DMS79 (cell line): ENCODE results near the gene PDE3B.
"Not testable (repeated sequence)": the region's sequence is repeated elsewhere in the genome, so short reads cannot be mapped to it uniquely, and the experiment has no call there.

ENCODE experiments used
- DNase-seq: peaks from one replicate; lab custom pipeline; 2025; lab: John Stamatoyannopoulos, UW

Gene PDE3B

DNA sequence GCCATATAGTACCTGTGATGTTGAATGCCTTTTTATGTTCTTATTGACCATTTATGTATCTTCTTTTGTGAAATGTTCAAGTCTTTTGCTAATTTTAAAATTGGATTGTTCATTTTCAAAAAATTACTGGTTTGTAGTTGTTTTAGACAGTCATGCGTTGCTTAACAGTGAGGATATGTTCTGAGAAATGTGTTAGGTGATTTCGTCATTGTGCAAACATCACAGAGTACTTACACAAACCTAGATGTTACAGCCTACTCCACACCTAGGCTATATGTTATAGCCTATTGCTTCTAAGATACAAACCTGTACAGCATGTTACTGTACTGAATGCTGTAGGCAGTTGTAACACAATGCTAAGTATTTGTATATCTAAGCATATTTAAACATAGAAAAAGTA, 32.5 kb downstream of the PDE3B start:
- DNase-seq = no peak

DNA sequence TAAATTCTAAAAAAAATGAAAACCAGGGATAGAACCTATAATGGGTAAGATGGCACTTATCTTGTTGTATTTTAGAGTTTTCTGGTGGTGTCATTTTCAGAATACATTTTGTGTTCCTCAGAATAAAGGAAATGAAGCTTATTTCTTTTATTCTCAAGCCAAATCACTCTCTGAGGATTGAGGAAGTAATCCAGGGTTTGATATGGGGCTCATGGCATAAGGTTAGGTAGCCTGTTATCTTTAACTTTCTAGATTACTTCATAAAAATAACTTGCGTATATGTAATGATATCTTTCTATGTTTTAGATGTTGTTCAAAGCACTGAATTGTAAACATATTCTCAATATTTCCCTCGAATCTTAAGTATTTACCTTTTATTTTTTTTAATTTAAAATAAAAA, 33.5 kb downstream of the PDE3B start:
- no peak for DNase-seq

DNA sequence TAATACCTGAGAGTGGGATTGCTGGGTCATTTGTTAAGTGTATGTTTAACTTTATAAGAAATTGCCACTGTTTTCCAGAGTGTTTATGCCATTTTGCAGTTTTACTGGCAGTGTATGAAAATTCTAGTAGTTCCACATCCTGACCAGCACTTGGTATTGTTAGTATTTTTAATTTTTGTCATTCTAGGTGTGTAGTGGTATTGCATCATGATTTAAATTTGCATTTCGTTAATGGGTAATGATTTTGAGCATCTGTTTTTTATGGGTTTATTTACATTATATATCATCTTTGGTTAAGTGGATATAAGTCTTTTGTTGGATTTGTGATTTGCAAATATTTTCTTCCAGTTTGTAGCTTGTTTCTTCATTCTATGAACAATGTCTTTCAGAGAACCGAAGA, 34.7 kb downstream of the PDE3B start:
- no peak for DNase-seq

DNA sequence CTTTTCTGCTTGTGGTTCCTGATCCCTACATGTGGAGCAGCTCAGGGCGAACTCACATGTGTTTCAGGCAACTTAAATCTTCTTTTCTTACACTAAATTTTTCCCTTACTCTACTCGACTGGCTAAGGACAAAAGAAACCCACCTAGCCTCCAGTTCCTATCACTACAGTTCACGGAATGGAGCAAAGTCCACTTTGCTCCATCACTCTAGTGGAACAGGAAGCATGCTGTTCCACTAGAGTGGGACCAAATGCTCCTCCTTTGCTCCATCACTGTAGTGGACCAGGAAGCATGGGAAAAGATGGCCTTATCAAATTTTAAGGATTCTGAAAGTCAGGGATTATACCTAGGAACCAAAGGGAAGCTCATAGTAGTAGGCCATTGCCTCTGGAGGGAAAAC, 36.1 kb downstream of the PDE3B start:
- no peak for DNase-seq

DNA sequence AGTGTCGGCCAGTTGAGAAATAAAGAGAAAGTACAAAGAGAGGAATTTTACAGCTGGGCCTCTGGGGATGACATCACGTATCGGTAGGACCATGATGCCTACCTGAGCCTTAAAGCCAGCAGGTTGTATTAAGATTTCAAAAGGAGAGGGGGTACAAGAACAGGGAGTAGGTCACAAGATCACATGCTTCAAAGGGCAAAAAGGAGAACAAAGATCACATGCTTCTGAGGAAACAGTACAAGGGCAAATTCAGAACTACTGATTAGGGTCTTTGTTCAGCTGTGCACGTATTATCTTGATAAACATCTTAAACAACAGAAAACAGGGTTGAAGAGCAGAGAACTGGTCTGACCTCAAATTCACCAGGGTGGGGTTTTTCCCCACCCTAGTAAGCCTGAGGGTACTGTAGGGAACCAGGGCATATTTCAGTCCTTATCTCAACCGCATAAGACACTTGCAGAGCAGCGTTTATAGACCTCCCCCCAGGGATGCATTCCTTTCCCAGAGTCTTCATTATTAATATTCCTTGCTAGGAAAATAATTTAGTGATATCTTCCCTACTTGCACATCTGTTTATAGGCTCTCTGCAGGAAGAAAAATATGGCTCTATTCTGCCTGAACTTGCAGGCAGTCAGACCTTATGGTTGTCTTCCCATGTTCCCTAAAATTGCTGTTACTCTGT, 40.8 kb downstream of the PDE3B start:
- not testable (repeated sequence) for DNase-seq

DNA sequence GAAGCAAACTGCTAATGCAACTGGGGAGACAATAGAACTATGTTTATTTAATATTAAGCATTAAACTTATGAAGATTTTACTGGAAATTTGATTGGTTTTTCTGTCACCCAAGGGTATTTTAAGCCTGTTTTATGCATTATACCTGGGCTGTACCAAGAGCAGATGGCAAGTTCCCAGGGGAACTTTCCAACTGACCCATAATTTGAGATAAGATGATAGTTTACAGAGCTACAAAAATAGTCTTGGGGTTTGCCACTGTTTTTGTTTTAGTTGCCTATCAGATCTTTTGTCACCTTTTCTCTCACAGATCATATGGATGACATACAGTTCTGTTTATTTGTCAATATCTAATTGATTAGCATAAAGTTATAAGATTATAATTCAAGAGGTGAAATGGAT, 43.9 kb downstream of the PDE3B start:
- DNase-seq = no peak

DNA sequence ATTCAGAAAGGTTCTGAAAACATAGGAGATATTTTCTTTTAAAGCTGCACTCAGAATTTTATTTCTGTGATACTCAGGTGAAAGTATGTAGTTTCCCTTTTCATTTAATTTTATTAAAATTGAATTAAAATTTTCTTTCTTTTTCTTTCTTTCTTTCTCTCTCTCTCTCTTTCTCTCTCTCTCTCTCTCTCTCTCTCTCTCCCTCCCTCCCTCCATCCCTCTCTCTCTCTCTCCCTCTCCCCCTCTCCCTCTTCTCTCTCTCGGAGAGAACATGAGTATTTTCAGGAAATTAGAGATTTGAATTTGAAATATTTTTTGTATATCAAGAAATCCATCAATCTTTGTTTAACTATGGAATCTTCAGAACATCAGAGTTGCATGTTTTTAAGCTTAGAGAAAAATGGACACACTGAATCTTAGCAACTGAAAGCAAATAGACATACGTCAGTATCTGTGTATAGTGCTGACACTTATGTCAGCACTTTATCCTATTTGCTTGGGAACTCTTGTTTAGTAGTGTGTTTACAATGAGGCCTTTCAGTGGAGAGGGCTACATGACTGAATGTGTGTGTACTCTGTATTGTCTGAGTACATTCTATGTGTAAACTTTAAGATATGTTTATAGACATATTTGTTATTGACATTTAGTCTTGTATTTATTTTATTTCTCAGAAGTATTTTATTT, 44.5 kb downstream of the PDE3B start:
- DNase-seq = no peak

DNA sequence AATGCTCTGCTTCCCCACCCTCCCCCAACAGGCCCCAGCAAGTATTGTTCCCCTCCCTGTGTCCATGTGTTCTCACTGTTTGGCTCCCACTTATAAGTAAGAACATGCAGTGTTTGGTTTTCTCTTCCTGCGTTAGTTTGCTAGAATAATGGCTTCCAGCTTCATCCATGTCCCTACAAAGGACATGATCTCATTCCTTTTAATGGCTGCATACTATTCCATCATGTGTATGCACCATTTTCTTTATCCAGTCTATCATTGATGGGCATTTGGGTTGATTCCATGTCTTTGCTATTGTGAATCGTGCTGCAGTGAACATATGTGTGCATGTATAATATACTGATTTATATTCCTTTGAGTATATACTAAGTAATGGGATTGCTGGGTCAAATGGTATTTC, 52.1 kb downstream of the PDE3B start:
- DNase-seq = not testable (repeated sequence)

DNA sequence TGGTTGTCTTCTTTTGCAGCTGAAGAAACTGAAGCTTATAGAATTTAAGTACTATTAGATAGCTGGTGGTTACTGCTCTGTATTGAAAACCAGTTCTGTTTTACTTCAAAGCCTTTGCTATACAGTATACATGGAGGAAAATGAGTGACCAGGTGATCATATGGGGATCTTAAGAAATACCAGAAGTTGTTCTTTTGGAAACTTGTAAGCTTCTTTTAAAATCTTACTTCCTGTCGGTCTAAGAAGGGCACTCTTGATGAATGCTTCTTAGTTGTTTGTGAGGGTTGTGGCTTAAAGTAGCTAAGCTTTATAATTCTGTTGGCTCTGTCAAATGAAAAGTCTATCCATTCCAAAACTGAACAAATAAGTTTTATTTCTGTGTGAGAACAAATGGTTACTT, 55.2 kb downstream of the PDE3B start:
- DNase-seq = no peak

DNA sequence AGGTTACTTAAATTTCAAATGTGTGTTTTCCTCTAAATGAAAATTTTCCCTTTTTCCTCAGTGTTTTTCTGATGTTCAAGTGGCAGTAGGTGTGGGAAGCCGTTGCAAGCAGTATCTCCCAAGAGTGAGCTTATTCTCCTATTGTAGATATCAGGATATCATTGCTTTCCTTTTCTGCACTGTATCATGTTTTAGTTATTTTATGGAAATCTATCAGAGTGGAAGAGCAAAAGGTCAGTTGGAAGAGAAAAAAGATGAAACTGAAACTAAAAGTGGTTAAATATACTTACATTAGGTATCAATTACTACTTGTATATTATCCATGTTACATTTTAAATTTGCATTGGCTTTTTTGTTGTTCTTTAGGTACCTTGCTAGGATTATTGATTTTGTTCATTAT, 57.0 kb downstream of the PDE3B start:
- DNase-seq = no peak

DNA sequence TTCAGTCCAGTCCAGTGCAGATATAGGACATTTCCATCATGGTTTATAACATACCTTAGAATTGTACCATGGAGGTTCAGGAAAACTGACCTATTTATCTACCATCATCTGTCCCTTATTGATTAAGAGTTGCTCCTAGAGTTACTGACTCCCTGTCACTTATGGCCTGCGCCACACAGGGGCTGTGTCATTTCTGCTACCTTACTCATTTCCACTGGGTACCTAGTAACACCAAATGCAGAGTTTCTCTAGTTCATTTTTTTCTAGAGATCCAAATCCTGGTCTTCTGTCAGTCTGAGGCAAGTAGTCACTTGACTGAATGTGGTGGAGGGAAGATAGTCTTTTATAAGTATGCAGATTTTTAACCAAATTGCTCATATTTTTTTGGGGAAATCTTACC, 59.2 kb downstream of the PDE3B start:
- no peak for DNase-seq

DNA sequence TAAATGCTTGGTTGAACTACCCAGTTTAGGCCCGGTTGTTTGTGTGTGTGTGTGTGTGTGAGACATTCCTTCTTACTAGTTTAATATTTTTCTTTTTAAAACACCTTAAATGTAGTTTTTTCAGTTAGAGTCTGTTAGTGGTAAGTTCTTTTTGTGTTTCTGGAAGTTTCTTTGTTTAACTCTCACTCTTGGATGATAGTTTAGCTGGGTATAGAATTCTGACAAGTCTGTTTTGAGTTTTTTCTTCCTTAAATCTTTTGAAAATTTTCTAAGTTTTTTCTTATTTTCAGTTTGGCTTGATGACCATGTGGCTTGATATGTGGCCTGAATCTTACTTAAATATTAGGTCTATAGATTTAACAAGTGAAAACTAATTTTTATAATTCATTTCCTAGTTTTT, 60.1 kb downstream of the PDE3B start:
- no peak for DNase-seq

DNA sequence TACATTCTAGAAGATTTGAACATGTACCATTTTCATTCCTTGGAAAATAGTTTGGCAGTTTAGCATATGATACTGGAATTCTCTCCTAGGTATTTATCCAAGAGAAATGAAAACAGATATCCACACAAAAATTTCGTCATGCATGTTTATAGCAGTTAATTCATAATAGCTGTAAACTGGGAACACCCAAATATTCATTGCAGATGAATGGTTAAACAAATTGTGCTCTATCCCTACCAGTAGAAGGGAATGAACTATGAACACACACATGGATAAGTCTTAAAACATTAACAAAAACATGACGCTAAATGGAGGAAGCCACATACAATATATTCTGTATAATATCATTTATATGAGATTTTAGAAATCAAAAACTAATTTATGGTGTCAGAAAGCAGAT, 61.5 kb downstream of the PDE3B start:
- no peak for DNase-seq

DNA sequence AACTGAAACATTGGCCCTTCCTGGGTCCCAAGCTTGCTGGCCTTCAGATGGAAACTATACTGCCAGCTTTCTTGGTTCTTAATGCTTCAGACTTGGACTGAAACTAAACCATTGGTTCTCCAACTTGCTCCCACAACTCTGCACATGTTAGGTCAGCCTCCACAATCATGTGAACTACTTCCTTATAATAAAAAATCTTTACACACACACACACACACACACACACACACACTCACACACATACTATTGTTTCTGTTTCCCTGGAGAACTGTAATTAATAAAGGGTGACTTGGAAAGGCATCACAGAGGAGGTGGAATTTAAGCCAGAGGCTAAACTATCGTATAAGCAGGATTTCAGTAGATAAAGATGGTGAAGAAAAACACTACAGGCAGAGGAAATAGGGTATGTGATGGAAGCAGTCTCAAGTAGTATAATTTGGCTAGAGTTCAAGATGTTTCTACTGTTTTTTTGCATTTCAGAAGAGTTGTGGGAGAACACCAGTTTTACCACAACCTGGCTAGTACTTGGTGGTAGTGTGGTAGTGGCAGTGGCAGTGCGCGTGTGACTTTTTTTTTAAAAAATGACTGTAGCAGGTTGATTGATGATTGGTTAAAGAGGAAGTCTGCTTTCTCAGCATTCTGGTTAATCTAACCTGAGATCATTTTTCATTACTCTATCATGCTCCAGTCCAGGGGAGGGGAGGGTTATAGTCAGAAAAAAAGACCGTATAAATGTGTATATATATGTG, 70.1 kb downstream of the PDE3B start:
- DNase-seq = no peak

DNA sequence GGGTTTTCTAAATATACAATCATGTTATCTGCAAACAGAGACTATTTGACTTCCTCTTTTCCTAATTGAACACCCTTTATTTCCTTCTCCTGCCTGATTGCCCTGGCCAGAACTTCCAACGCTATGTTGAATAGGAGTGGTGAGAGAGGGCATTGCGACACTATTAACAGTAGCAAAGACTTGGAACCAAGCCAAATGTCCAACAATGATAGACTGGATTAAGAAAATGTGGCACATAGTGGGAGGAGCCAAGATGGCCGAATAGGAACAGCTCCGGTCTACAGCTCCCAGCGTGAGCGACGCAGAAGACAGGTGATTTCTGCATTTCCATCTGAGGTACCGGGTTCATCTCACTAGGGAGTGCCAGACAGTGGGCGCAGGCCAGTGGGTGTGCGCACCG, 72.1 kb downstream of the PDE3B start:
- DNase-seq = not testable (repeated sequence)

DNA sequence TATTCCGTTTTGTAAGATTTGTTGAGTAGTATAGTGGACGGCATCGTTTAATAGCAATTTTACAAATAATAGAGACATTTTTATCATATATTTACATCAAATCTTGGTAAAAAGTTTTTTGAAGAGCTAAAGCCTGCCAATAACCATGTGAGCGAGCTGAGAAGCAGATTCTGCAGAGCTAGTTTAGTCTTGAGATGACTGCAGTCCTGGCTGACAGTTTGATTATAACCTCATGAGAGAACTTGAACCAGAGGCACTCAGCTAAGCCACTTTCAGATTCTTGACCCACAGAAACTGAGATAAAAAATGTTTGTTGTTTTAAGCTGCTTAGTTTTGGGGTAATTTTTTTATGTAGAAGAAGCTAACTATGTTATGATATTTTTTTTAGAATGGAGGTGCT, 78.9 kb downstream of the PDE3B start:
- DNase-seq = no peak

DNA sequence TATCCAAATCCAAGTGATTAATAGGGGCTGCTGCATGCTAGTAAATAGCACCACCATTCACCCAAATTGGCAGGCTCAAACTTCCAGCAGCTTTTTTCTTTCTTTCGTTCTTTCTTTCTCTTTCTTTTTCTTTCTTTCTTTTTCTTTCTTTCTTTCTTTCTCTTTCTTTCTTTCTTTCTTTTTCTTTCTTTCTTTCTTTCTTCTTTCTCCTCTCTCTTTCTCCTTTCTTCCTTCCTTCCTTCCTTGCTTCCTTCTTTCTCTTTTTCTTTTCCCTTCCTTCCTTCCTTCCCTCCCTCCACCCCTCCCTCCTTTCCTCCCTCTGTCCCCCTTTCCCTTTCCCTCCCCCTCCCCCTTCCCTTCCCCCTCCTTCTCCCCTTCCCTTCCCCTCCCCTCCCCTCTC, 81.5 kb downstream of the PDE3B start:
- DNase-seq = no peak

DNA sequence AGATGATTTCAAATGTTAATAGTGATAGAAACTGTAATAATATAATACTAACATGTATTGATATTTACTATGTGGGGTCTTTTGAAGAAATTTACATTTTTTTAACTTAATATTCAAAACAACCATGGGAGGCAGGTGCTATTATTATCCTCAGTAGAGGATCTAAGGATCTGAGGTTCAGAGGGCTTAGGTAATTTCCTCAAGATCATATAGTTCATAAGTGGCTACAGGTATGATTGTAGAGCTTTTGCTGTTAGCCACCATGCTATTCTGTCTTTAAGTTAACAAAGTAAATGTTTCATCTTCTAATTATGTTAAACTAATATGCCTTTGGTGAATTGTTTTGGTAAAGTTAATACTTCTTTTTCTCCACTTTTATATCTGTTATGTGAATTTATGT, 83.6 kb downstream of the PDE3B start:
- DNase-seq = no peak

DNA sequence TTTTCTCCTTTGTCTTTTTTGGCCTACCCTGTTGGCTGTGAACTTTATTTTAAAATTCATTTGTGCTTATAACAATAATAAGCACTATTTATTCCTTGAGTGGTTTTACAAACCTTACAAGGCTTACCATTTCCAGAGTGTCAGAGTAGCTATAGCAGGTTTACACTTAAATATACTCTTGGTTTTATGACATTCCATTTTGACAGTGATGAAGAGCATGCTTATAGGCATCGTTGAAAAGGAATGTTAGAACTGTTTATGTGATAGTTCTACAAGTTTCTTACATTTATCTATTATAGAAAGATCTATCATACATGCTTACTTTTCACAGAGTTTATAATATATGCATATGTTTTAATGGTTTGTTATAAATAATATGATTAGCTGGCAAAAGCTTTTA, 84.1 kb downstream of the PDE3B start:
- no peak for DNase-seq

DNA sequence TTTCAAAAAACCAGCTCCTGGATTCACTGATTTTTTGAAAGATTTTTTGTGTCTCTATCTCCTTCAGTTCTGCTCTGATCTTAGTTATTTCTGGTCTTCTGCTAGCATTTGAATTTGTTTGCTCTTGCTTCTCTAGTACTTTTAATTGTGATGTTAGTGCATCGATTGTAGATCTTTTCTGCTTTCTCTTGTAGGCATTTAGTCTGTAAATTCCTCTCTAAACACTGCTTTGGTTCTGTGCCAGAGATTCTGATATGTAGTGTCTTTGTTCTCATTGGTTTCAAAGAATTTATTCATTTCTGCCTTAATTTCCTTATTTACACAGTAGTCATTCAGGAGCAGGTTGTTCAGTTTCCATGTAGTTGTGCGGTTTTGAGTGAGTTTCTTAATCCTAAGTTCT, 96.9 kb downstream of the PDE3B start:
- not testable (repeated sequence) for DNase-seq

DNA sequence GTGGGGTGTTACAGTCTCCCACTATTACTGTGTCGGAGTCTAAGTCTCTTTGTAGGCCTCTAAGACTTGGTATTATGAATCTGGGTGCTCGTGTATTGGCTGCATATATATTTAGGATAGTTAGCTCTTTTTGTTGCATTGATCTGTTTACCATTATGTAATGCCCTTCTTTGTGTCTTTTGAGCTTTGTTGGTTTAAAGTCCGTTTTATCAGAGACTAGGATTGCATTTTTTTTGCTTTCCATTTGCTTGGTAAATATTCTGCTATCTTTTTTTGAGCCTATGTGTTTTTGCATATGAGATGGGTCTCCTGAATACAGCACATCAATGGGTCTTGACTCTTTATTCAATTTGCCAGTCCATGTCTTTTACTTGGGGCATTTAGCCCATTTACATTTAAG, 97.6 kb downstream of the PDE3B start:
- DNase-seq = no peak

DNA sequence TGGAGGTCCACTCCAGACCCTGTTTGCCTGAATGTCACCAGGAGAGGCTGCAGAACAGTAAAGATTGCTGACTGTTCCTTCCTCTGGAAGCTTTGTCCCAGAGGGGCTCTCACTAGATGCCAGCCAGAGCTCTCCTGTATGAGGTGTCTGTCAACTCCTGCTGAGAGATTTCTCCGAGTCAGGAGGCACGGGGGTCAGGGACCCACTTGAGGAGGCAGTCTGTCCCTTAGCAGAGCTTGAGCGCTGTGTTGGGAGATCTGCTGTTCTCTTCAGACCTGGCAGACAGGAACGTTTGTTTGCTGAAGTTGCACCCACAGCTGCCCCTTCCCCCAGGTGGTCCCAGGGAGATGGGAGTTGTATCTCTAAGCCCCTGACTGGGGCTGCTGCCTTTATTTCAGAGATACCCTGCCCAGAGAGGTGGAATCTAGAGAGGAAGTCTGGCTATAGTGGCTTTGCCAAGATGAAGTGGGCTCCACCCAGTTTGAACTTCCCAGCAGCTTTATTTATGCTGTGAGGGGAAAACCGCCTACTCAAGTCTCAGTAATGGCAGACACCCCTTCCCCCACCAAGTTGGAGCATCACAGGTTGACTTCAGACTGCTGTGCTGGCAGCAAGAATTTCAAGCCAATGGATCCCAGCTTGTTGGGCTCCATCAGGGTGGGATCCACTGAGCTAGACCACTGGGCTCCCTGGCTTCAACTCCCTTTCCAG, 99.4 kb downstream of the PDE3B start:
- no peak for DNase-seq

DNA sequence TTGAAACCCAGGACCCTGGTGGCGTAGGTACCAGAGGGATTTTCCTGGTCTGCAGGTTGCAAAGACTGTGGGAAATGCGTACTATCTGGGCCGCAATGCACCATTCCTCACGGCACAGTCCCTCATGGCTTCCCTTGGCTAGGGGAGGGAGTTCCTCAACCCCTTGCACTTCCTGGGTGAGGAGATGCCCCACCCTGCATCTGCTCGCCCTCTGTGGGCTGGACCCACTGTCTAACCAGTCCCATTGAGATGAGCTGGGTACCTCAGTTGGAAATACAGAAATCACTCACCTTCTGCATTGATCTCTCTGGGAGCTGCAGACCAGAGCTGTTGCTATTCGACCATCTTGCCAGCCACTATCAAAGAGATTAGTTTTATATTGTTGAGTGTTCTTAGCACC, 100.1 kb downstream of the PDE3B start:
- DNase-seq = not testable (repeated sequence)
